ENCODE measurements around the gene CXCR2.
"Not testable (repeated sequence)": the region's sequence is repeated elsewhere in the genome, so short reads cannot be mapped to it uniquely, and the experiment has no call there.

CXCR2 gene

GRCh38 chr2:218130822-218131221 lies 5.0 kb downstream of the CXCR2 start:
- no peak for DNase-seq

- no peak for DNase-seq
Observed at GRCh38 chr2:218137514-218137913, 11.7 kb downstream of the CXCR2 start.

GRCh38 chr2:218138047-218138446 lies 12.2 kb downstream of the CXCR2 start:
- DNase-seq = no peak

- DNase-seq = no peak
Observed at GRCh38 chr2:218145124-218145523, 19.3 kb downstream of the CXCR2 start.

- DNase-seq = no peak
Observed at GRCh38 chr2:218146056-218146455, 20.2 kb downstream of the CXCR2 start.

- DNase-seq = no peak
Observed at GRCh38 chr2:218149098-218149497, 23.3 kb downstream of the CXCR2 start.

- DNase-seq = no peak
Observed at GRCh38 chr2:218149848-218150440, 24.1 kb downstream of the CXCR2 start.

- DNase-seq = no peak
Observed at GRCh38 chr2:218152172-218152571, 26.3 kb downstream of the CXCR2 start.

- DNase-seq = no peak
Observed at GRCh38 chr2:218152777-218153176, 26.9 kb downstream of the CXCR2 start.

- DNase-seq = no peak
Observed at GRCh38 chr2:218155953-218156479, 30.2 kb downstream of the CXCR2 start.

GRCh38 chr2:218161644-218162043 lies 35.8 kb downstream of the CXCR2 start:
- DNase-seq = no peak

GRCh38 chr2:218162814-218163213 lies 37.0 kb downstream of the CXCR2 start:
- no peak for DNase-seq

- no peak for DNase-seq
Observed at GRCh38 chr2:218166791-218167190, 41.0 kb downstream of the CXCR2 start, which contains the start of gene CXCR1. CXCR1 (minus strand) TSS chr2:218166962; CDS start chr2:218165211, 1,751 bp downstream.

- DNase-seq = no peak
Observed at GRCh38 chr2:218168016-218168415, 42.2 kb downstream of the CXCR2 start.

GRCh38 chr2:218168635-218169462 lies 43.0 kb downstream of the CXCR2 start:
- no peak for DNase-seq

- DNase-seq = no peak
Observed at GRCh38 chr2:218169757-218170546, 44.1 kb downstream of the CXCR2 start.

- DNase-seq = not testable (repeated sequence)
Observed at GRCh38 chr2:218171744-218172143, 45.9 kb downstream of the CXCR2 start.

- no peak for DNase-seq
Observed at GRCh38 chr2:218172845-218173244, 47.0 kb downstream of the CXCR2 start.

- DNase-seq = no peak
Observed at GRCh38 chr2:218179782-218180181, 54.0 kb downstream of the CXCR2 start.

GRCh38 chr2:218180467-218181114 lies 54.8 kb downstream of the CXCR2 start:
- no peak for DNase-seq

- no peak for DNase-seq
Observed at GRCh38 chr2:218184331-218184730, 58.5 kb downstream of the CXCR2 start.

- peak; percentile 37 for DNase-seq
Observed at GRCh38 chr2:218186355-218186766, 60.5 kb downstream of the CXCR2 start.

All from amniotic stem cell (primary cell).